A549 (cell line): ENCODE data around the gene ART4. TPM values are rescaled to one million over a fixed set of nuclear protein-coding genes. Genes with fewer than 3 reads are reported as not detected.

Experiments
- ATAC-seq, 2 experiments: fragments of 200-7000 bp in 1 of 2; fragments of >200 bp in 1 of 2; cut with Nextera tagmentation in 1 of 2; cut with Tn5 transposase in 1 of 2; 3 replicates each; pipeline versions ENCODE4 v1.8.0 to v1.9.1; 2018 to 2020; ENCODE audit warnings: mild to moderate bottlenecking in 1 of 2, moderate library complexity in 1 of 2
- CTCF ChIA-PET: fragments of 300-600 bp; sonication (Branson Sonifier 250); formaldehyde crosslinking; extraction: SDS; loops from one replicate; lab custom pipeline; 2021; ENCODE audit warnings: antibody characterized with exemption, inconsistent platforms; lab: Yijun Ruan, JAX
- POLR2A ChIA-PET: fragments of 350-600 bp; formaldehyde crosslinking; extraction: SDS; loops from one replicate; lab custom pipeline; 2021; ENCODE audit warnings: antibody characterized with exemption, inconsistent platforms; lab: Yijun Ruan, JAX
- DNase-seq, 2 experiments: peaks; one replicate each; pipeline versions ENCODE4 v3.0.0 to v3.0.0-alpha.2; 2011 to 2016; ENCODE audit warnings: low read depth in 1 of 2, low spot score in 1 of 2
- FAIRE-seq: peaks from 2 replicates; lab custom pipeline; 2011; peaks lifted over from hg19 to GRCh38; lab: Jason Lieb, UNC
- H3K27ac ChIP-seq, 2 experiments: fragments of >200 bp; sonication (Bioruptor Twin); formaldehyde crosslinking; 3 replicates each; pipeline ENCODE4 v1.5.1; 2016 to 2017
- H3K4me1 ChIP-seq: fragments of >200 bp; sonication (Bioruptor Twin); formaldehyde crosslinking; 3 replicates; pipeline ENCODE4 v1.6.1; 2016
- H3K4me2 ChIP-seq: fragments of >200 bp; sonication (Bioruptor Twin); formaldehyde crosslinking; 3 replicates; pipeline ENCODE4 v1.6.1; 2016
- H3K4me3 ChIP-seq: fragments of >200 bp; sonication (Bioruptor Twin); formaldehyde crosslinking; 3 replicates; pipeline ENCODE4 v1.5.1; 2016
- H3K9me3 ChIP-seq: fragments of >200 bp; sonication (Bioruptor Twin); formaldehyde crosslinking; 3 replicates; pipeline ENCODE4 v1.6.1; 2016
- BCL3 ChIP-seq: fragments of >200 bp; sonication (Bioruptor Twin); formaldehyde crosslinking; IDR thresholded peaks from 3 replicates; pipeline ENCODE4 v1.6.1; 2016
- CHD2 ChIP-seq: fragments of 150-350 bp; IDR thresholded peaks from 2 replicates; pipeline ENCODE4 v1.6.1; 2014; ENCODE audit warnings: low read length; ENCODE audit not compliant: partially characterized antibody
- CHD4 ChIP-seq: fragments of 200-600 bp; sonication (generic); IDR thresholded peaks from 2 replicates; pipeline ENCODE4 v1.6.1; 2016; ENCODE audit warnings: antibody characterized with exemption, mild to moderate bottlenecking, borderline replicate concordance
- ESRRA ChIP-seq: fragments of 150-350 bp; IDR thresholded peaks from 2 replicates; pipeline ENCODE4 v1.6.1; 2014; ENCODE audit warnings: mild to moderate bottlenecking, low read length, borderline replicate concordance
- FOSB ChIP-seq: fragments of 250-450 bp; sonication (Bioruptor Pico); IDR thresholded peaks from 2 replicates; pipeline ENCODE4 v1.5.0; 2020; ENCODE audit warnings: mild to moderate bottlenecking, moderate library complexity
- FOSL2 ChIP-seq, 2 experiments: fragments of 450-650 bp in 1 of 2; fragments of >200 bp in 1 of 2; sonication (Bioruptor Twin) in 1 of 2; formaldehyde crosslinking; IDR thresholded peaks; 2 replicates each; pipeline versions ENCODE4 v1.5.0 to v1.6.1; 2016 to 2020; ENCODE audit warnings: mild to moderate bottlenecking in 1 of 2, moderate library complexity in 1 of 2
- HDAC2 ChIP-seq: fragments of 200-600 bp; sonication (generic); IDR thresholded peaks from 2 replicates; pipeline ENCODE4 v1.6.1; 2016
- HMGXB4 ChIP-seq: fragments of 250-450 bp; sonication (Bioruptor Pico); IDR thresholded peaks from 2 replicates; pipeline ENCODE4 v1.5.0; 2021; ENCODE audit warnings: mild to moderate bottlenecking, moderate library complexity, borderline replicate concordance
- HOXA7 ChIP-seq: fragments of 250-450 bp; sonication (Bioruptor Pico); IDR thresholded peaks from 2 replicates; pipeline ENCODE4 v1.5.0; 2020; ENCODE audit warnings: mild to moderate bottlenecking, moderate library complexity
- JUN ChIP-seq, 2 experiments: fragments of >200 bp; sonication (Bioruptor Twin); formaldehyde crosslinking; IDR thresholded peaks; 2 replicates in 1 of 2; 3 replicates in 1 of 2; pipeline ENCODE4 v1.6.1; 2016 to 2017
- KDM1A ChIP-seq: fragments of 200-600 bp; sonication (generic); IDR thresholded peaks from 2 replicates; pipeline ENCODE4 v1.6.1; 2016; ENCODE audit warnings: low read depth, mild to moderate bottlenecking
- MYC ChIP-seq: IDR thresholded peaks from 2 replicates; pipeline ENCODE4 v1.6.1; 2012; ENCODE audit warnings: mild to moderate bottlenecking, inconsistent platforms, low read length, improper control_type of control experiment, borderline replicate concordance
- NPAS2 ChIP-seq: fragments of 250-450 bp; sonication (Bioruptor Pico); IDR thresholded peaks from 2 replicates; pipeline ENCODE4 v1.8.0; 2022; ENCODE audit warnings: mild to moderate bottlenecking, moderate library complexity, borderline replicate concordance
- PBX3 ChIP-seq: IDR thresholded peaks from 2 replicates; pipeline ENCODE4 v1.6.1; 2012
- PHF8 ChIP-seq: fragments of 200-600 bp; sonication (generic); IDR thresholded peaks from 2 replicates; pipeline ENCODE4 v1.6.1; 2016; ENCODE audit warnings: low read depth, mild to moderate bottlenecking, antibody characterized with exemption, moderate library complexity, borderline replicate concordance
- POLR2AphosphoS2 ChIP-seq: conservative IDR thresholded peaks from 2 replicates; pipeline ENCODE4 v1.6.1; 2012; ENCODE audit warnings: low read length, improper control_type of control experiment, inconsistent platforms
- REST ChIP-seq: fragments of 200-600 bp; sonication (generic); IDR thresholded peaks from 2 replicates; pipeline ENCODE4 v1.6.1; 2016; ENCODE audit warnings: antibody characterized with exemption, mild to moderate bottlenecking, moderate library complexity
- RNF2 ChIP-seq: fragments of 200-600 bp; sonication (generic); IDR thresholded peaks from 2 replicates; pipeline ENCODE4 v1.6.1; 2016; ENCODE audit warnings: low read depth, mild to moderate bottlenecking, antibody characterized with exemption, moderate library complexity, borderline replicate concordance
- SREBF2 ChIP-seq: fragments of 450-650 bp; IDR thresholded peaks from 2 replicates; pipeline ENCODE4 v1.6.1; 2014; ENCODE audit warnings: mild to moderate bottlenecking, moderate library complexity
- TP53 ChIP-seq: fragments of 250-450 bp; sonication (Bioruptor Pico); IDR thresholded peaks from 2 replicates; pipeline ENCODE4 v1.5.0; 2021; ENCODE audit warnings: mild to moderate bottlenecking, moderate library complexity
- ZC3H11A ChIP-seq: fragments of 450-650 bp; IDR thresholded peaks from 2 replicates; pipeline ENCODE4 v1.6.1; 2014; ENCODE audit warnings: antibody characterized with exemption, mild to moderate bottlenecking
- ZNF302 ChIP-seq: fragments of 250-450 bp; sonication (Bioruptor Pico); IDR thresholded peaks from 2 replicates; pipeline ENCODE4 v1.9.0; 2021; ENCODE audit warnings: inconsistent platforms, mild to moderate bottlenecking, moderate library complexity
- WGBS: methylation state at CpG from one replicate; pipeline ENCODE4 v1.1.6; 2017; ENCODE audit errors: missing lambda C conversion rate; 5-methylcytosine and 5-hydroxymethylcytosine counted together
- polyA plus RNA-seq, 4 experiments: library from polyadenylated mRNA; depleted of rRNA in 3 of 4; stranded (reverse); fragments of >200 nt; fragmentation: RNase III in 1 of 4; extraction: RNeasy Plus Mini Kit Qiagen cat#74134 plus additional on column Dnase treatment in 1 of 4; gene quantifications; 2 replicates in 3 of 4; 3 replicates in 1 of 4; pipeline ENCODE4 v1.2.3, GENCODE V29; 2011 to 2017
- TF ChIP-seq, protein P1 (sequence below): fragments of 450-650 bp; IDR thresholded peaks from 2 replicates; pipeline ENCODE4 v1.6.1; 2014; ENCODE audit warnings: antibody characterized with exemption

Gene ART4
- polyA plus RNA-seq, 2 of the 4 experiments (the other 2 are of a cell fraction), result not detected

- Histone ChIP-seq H3K9me3 (peaks cover 9% of the 10 kb centered on the region; the same call in 1 of the 3 replicates), H3K4me3 (no peak overlapping the region), H3K27ac (no peak overlapping the region), H3K4me2 (no peak overlapping the region), H3K4me1 (no peaks in the 10 kb centered on the region)
- DNase-seq, result no peak
- FAIRE-seq, result peak; percentile 36
- ChIA-PET POLR2A (no interaction called here), CTCF (interaction anchor here (1.0 kb wide), 1 partner anchor 18 kb away, joined by 3 read pairs; no protein-coding TSS in a partner anchor)
- TF ChIP-seq CHD4 (no peak), HDAC2 (no peak), REST (no peak), TP53 (CRISPR knock-in tag) (no peak), BCL3 (no peak)
- TF ChIP-seq, protein P1, sequence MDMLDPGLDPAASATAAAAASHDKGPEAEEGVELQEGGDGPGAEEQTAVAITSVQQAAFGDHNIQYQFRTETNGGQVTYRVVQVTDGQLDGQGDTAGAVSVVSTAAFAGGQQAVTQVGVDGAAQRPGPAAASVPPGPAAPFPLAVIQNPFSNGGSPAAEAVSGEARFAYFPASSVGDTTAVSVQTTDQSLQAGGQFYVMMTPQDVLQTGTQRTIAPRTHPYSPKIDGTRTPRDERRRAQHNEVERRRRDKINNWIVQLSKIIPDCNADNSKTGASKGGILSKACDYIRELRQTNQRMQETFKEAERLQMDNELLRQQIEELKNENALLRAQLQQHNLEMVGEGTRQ, result no peak
- no peak for ATAC-seq
These were observed 17.2 kb upstream of the ART4 start for GRCh38 chr12:14860490-14860889.

GRCh38 chr12:14858513-14858912, 15.2 kb upstream of the ART4 start:
- ATAC-seq (no peak), DNase-seq (no peak), FAIRE-seq (no peak)
- Histone ChIP-seq H3K9me3 (peaks cover 9% of the 10 kb centered on the region; the same call in 1 of the 3 replicates), H3K4me2 (no peak overlapping the region), H3K27ac (no peak overlapping the region), H3K4me1 (no peaks in the 10 kb centered on the region), H3K4me3 (no peak overlapping the region)
- TF ChIP-seq HOXA7 (no peak), ZC3H11A (no peak), RNF2 (no peak), PHF8 (no peak), HDAC2 (no peak), ESRRA (no peak), HMGXB4 (CRISPR knock-in tag) (no peak), CHD2 (no peak), POLR2AphosphoS2 (no peak), FOSL2 (IDR thresholded peaks at IDR 0.05) (no peak), FOSL2 (CRISPR knock-in tag; IDR thresholded peaks at IDR 0.05) (no peak), NPAS2 (CRISPR knock-in tag) (no peak), KDM1A (no peak), FOSB (CRISPR knock-in tag) (no peak), SREBF2 (no peak), PBX3 (no peak), JUN (IDR thresholded peaks at IDR 0.05) (no peak), MYC (no peak), ZNF302 (no peak)
- WGBS, result 3% methylated on average over 1 of the region's 1 CpG
- ChIA-PET POLR2A (no interaction called here), CTCF (no interaction called here)
